H1 (cell line): Measurements from ENCODE around the gene CC2D1A. TPM values are rescaled to one million over a fixed set of nuclear protein-coding genes. Genes with fewer than 3 reads are reported as not detected.

ENCODE experiments used
- POU5F1 ChIP-seq: IDR thresholded peaks from 2 replicates; pipeline ENCODE4 v1.6.1; 2011; ENCODE audit warnings: low read depth, mild to moderate bottlenecking, low read length, moderate library complexity
- polyA plus RNA-seq, 7 experiments: library from polyadenylated mRNA; depleted of rRNA in 3 of 7; stranded (reverse) in 5 of 7; unstranded in 2 of 7; fragments of >200 nt in 5 of 7; fragments of 200-250 nt in 2 of 7; gene quantifications; 1 replicate in 5 of 7; 2 replicates in 1 of 7; 4 replicates in 1 of 7; pipeline versions ENCODE4 v1.2.1 to v1.2.3, GENCODE V29; 2011 to 2013; ENCODE audit warnings: missing spikeins in 2 of 7, mixed read lengths in 2 of 7
- total RNA-seq: library from RNA; stranded (reverse); fragmentation: NEBNext Ultra II Directional; extraction: Animal tissue kit (Norgen Biotek cat#: 25700); gene quantifications from 2 replicates; pipeline ENCODE4 v1.2.1, GENCODE V29; 2021
- TF ChIP-seq, protein P1 (sequence below): IDR thresholded peaks from 2 replicates; pipeline ENCODE4 v1.6.1; 2011; ENCODE audit warnings: low read length, improper control_type of control experiment

The CC2D1A gene
- total and polyA plus RNA-seq, 2 of the 8 experiments (the other 6 are each of a cell fraction or from before 2014, with no cell fraction given): 12.5 to 33.0 TPM

GRCh38 chr19:13861714-13862531 is 44.1 kb upstream of the CC2D1A start (continued):
- TF ChIP-seq POU5F1: no peak
- TF ChIP-seq, protein P1, sequence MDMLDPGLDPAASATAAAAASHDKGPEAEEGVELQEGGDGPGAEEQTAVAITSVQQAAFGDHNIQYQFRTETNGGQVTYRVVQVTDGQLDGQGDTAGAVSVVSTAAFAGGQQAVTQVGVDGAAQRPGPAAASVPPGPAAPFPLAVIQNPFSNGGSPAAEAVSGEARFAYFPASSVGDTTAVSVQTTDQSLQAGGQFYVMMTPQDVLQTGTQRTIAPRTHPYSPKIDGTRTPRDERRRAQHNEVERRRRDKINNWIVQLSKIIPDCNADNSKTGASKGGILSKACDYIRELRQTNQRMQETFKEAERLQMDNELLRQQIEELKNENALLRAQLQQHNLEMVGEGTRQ: no peak
- TF ChIP-seq, all 59 proteins: peak for 17
